HUES6 (cell line): ENCODE results near the gene NBPF11.
"Not testable (repeated sequence)": the region's sequence is repeated elsewhere in the genome, so short reads cannot be mapped to it uniquely, and the experiment has no call there.

Experiments used
- H3K27ac ChIP-seq: 2 replicates; pipeline ENCODE4 v1.7.0; 2013; ENCODE audit warnings: low read depth, mild to moderate bottlenecking, low read length, inconsistent platforms
- H3K27me3 ChIP-seq: 2 replicates; pipeline ENCODE4 v1.6.1; 2013; ENCODE audit warnings: low read length; ENCODE audit not compliant: control insufficient read depth, insufficient read depth
- H3K36me3 ChIP-seq: 2 replicates; pipeline ENCODE4 v1.6.1; 2013; ENCODE audit warnings: low read length; ENCODE audit not compliant: control insufficient read depth, insufficient read depth
- H3K4me1 ChIP-seq: 2 replicates; pipeline ENCODE4 v1.6.1; 2013; ENCODE audit warnings: low read length; ENCODE audit not compliant: control insufficient read depth, insufficient read depth
- H3K4me3 ChIP-seq: 2 replicates; pipeline ENCODE4 v1.5.1; 2013; ENCODE audit warnings: low read depth, low read length
- H3K9ac ChIP-seq: one replicate; pipeline ENCODE4 v1.6.1; 2013; ENCODE audit warnings: mild to moderate bottlenecking, low read length
- H3K9me3 ChIP-seq: 2 replicates; pipeline ENCODE4 v1.6.1; 2013; ENCODE audit warnings: low read depth, low read length; ENCODE audit not compliant: control insufficient read depth, insufficient read depth

The NBPF11 gene, protein sequence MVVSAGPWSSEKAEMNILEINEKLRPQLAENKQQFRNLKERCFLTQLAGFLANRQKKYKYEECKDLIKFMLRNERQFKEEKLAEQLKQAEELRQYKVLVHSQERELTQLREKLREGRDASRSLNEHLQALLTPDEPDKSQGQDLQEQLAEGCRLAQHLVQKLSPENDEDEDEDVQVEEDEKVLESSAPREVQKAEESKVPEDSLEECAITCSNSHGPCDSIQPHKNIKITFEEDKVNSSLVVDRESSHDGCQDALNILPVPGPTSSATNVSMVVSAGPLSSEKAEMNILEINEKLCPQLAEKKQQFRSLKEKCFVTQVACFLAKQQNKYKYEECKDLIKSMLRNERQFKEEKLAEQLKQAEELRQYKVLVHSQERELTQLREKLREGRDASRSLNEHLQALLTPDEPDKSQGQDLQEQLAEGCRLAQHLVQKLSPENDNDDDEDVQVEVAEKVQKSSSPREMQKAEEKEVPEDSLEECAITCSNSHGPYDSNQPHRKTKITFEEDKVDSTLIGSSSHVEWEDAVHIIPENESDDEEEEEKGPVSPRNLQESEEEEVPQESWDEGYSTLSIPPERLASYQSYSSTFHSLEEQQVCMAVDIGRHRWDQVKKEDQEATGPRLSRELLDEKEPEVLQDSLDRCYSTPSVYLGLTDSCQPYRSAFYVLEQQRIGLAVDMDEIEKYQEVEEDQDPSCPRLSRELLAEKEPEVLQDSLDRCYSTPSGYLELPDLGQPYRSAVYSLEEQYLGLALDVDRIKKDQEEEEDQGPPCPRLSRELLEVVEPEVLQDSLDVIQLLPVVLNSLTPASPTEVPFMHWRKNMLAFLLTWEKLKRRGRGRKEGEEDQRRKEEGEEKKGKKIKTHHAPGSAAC

DNA sequence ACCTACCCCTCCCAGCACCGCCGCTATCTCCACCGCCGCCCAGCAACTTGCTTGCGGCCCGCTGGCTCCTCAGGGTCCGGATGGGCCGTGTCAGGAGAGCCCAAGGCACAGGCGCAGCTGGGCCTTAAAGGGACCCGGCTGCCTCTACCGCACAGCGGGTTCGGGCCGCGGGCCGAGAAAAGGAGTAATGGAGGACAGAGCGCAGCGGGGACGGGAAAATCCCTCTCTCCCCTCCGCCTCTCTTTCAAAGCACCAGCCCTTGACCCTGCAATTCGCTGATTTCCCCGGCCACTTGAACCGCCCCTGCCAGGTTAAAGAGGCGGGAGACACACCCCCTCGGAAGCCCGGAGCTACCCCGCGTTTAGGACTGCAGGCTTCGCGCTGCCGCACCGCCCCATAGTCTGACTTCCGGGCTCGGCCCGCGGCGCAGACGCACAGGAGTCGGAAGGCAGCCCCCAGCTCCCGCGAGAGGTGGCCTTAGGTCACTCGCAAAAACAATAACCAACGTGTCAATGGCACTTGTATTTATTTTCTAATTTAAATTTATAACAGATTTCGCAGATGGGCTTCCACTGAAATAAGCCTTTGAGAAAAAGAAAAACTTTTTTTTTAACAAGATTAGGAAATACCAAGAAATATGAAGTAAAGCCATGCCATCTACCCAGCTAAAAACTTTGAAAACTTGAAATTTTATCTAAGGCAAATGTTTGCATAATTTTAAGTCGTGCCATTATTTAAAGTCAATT is at the start of gene NBPF11:
Gene NBPF11 (minus strand): TSS at position 371 of the 746 bp plus-strand sequence. CDS start 25,278 bp downstream, outside the sequence.
- not testable (repeated sequence) for H3K36me3 ChIP-seq, H3K4me1 ChIP-seq, H3K27me3 ChIP-seq, H3K9me3 ChIP-seq
- H3K9ac ChIP-seq, result peak within 1 kb of the TSS; percentile 78
- peak within 1 kb of the TSS; percentile 62; the same call in 1 of the 2 replicates for H3K27ac ChIP-seq
- peak within 1 kb of the TSS; percentile 77 for H3K4me3 ChIP-seq

DNA sequence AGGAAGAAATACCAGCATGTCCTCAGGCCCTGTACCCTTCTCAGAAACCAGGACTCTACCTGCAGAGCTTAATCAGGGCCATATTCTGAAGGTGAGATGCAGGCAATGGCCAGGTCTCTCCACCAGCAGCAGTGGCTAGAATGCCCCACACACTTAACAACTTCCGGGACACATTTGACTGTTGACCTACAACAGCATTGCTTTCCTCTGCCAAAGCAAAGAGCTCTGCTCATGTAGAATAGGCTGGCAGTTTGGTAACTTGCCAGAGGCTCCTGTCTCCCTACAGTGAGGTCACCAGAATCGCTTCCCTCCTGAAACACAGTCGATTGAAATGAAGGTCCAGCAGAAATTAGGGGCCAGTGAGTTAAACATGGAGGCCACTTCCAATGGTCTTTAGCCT is 45.3 kb upstream of the NBPF11 start:
- H3K9me3 ChIP-seq, H3K4me3 ChIP-seq, H3K27me3 ChIP-seq, H3K27ac ChIP-seq, H3K36me3 ChIP-seq, H3K4me1 ChIP-seq, H3K9ac ChIP-seq: not testable (repeated sequence)

DNA sequence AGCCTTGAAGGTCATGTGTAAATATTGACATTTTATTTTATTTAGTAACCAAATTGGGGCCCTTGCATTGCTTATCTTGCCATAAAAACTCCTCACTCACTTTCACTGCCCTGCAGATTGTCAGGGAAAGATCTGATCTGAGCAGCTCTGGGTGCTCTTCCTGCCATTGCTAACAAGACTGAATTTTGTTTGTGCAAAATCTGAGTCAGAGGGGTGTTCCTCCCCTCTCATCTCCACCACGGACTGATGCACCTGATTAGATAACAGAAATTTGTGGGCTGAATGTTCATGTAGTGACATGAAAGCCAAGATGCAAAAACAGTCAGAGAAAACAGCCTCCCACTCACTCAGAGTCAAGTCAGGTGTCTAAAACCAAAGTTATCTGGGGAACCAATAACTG is 44.9 kb upstream of the NBPF11 start:
- not testable (repeated sequence) for H3K9ac ChIP-seq, H3K27ac ChIP-seq, H3K4me3 ChIP-seq

DNA sequence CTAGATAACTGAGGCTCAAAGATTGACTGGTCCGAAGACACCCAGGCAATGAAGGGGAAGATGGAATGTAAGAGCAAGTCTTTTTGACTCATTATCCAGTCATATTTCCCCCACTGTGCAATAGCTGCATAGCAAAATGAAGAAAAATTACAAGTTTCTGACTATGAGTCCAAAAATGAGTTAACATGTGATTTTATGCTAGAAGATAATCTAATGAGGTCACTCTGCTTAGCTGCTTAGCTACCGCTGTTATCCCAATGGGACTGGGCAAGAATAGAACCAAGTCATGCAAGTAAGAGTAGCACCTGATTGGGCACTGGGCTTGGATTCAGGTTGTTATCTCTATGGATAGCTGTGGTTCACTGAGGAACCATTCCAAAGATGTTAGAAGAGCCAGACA is 43.0 kb upstream of the NBPF11 start:
- not testable (repeated sequence) for H3K4me1 ChIP-seq, H3K4me3 ChIP-seq, H3K36me3 ChIP-seq

More for the DNA sequence above, 44.9 kb upstream of the NBPF11 start:
- H3K9me3 ChIP-seq, H3K27me3 ChIP-seq, H3K4me1 ChIP-seq, H3K36me3 ChIP-seq: not testable (repeated sequence)

DNA sequence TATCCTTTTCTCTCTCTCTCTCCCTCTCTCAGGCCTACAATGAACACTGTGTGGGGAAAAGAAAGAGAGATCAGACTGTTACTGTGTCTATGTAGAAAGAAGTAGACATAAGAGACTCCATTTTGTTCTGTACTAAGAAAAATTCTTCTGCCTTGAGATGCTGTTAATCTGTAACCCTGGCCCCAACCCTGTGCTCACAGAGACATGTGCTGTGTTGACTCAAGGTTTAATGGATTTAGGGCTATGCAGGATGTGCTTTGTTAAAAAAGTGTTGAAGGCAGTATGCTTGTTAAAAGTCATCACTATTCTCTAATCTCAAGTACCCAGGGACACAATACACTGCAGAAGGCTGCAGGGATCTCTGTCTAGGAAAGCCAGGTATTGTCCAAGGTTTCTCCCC is 36.7 kb upstream of the NBPF11 start:
- not testable (repeated sequence) for H3K4me3 ChIP-seq, H3K9me3 ChIP-seq, H3K36me3 ChIP-seq, H3K27me3 ChIP-seq, H3K9ac ChIP-seq, H3K27ac ChIP-seq, H3K4me1 ChIP-seq

More for the DNA sequence above, 43.0 kb upstream of the NBPF11 start:
- not testable (repeated sequence) for H3K9ac ChIP-seq, H3K27me3 ChIP-seq, H3K27ac ChIP-seq, H3K9me3 ChIP-seq

DNA sequence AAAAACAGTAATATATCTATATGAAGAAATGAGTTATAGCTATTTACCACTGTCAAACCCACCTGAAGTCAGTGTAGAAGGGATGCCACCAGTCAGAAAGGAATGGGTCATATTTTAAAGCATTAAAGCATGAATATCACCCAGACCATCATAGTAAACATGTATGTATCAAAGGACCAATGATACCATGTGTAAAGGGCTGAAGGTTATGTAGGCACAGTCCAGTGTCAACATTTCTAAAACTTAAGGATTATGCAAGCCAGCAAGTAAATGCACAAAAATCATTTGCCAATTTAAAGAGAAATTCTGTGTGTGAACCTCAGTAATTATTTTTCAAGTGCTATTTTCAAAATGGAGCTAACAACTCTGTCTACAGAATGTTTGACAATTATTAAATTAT is 26.6 kb upstream of the NBPF11 start:
- not testable (repeated sequence) for H3K9ac ChIP-seq, H3K9me3 ChIP-seq, H3K27ac ChIP-seq, H3K27me3 ChIP-seq, H3K4me1 ChIP-seq, H3K36me3 ChIP-seq, H3K4me3 ChIP-seq

DNA sequence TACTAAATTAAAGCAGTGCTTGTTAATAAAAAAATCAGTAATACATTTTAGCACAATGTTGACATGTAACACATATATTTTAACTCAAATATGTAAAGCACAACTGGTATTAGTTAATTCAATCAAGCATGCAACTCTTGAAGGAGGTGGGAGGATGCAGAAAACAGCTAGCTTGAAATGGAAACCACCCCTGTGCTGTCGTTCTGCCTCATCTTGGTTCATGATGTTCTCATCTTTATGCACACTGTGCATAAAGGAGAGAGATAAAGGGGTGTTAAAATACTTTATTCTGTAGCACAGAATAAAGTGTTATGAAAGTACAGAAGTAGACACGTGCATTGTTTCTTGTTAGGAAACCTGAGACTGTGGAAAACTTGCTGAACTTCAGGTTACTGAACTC is 23.3 kb upstream of the NBPF11 start:
- not testable (repeated sequence) for H3K4me3 ChIP-seq, H3K36me3 ChIP-seq, H3K27me3 ChIP-seq, H3K4me1 ChIP-seq, H3K9ac ChIP-seq, H3K27ac ChIP-seq, H3K9me3 ChIP-seq

DNA sequence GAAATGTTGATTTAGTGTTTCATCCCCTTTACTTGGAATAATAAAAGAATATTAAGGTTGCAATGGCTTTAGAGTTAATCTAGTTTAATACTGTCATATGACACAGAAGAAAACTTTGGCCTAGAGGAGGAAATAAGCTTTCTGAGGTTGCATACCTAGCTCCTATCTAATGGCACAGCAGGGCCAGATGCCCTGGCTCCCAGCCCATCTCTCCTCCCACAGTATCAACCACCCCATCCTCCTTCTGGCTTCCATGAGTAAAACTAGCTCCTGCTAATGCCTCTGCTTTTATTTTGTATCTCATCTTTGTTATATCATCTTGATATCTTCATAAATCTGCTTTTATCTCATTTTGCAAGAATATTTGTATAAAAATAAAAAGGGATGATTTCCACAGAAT is 19.9 kb upstream of the NBPF11 start:
- not testable (repeated sequence) for H3K4me1 ChIP-seq, H3K9ac ChIP-seq, H3K27ac ChIP-seq, H3K4me3 ChIP-seq, H3K9me3 ChIP-seq, H3K36me3 ChIP-seq, H3K27me3 ChIP-seq

DNA sequence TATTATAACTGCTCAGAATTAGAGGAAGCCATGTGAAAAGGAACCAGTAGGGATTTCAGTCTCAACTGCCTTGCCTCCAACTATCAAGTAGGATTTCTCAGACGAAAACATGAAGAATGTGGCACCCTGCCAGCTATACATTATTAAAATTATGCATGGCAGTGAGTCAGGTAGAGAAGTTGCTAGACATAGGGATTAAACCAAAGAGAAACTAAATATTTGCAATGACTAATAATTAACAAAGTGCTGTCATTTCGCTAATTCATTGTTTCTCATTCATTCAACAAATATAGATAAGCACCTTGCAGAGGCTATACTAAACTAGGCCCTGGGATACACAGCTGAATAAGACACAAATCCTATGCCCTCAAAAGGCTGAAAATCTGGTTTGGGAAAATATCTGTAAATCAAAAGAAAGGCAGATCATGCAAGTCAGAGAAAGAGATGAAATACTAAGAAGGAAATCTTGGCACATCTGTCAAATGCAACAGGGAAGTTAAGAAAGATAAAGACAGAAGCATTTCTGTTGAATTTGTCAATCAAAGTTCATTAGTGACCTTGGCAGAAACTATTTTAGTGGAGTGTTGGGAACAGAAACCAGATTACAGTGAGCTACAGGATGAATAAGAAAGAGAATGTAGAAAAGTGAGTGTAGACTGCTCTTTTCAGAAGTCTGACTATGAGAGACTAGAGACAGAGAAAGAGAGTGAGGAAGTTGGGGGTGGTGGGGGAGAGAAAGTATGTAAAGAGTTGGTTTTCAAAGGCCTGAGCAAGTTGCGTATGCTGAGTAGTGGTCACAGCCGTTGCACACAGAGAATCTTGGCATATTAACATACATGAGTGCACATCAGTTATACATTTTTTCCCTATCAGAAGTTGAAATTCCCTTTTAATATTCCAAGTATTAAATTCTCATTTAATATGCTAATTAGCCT is 14.7 kb upstream of the NBPF11 start:
- no peak overlapping the region for H3K9ac ChIP-seq
- H3K36me3 ChIP-seq, result no peaks in the 10 kb centered on the region
- no peaks in the 10 kb centered on the region for H3K27me3 ChIP-seq
- H3K4me1 ChIP-seq, result peaks cover 7% of the 10 kb centered on the region; the same call in 1 of the 2 replicates
- no peak overlapping the region for H3K4me3 ChIP-seq
- no peaks in the 10 kb centered on the region for H3K9me3 ChIP-seq
- H3K27ac ChIP-seq, result no peak overlapping the region

DNA sequence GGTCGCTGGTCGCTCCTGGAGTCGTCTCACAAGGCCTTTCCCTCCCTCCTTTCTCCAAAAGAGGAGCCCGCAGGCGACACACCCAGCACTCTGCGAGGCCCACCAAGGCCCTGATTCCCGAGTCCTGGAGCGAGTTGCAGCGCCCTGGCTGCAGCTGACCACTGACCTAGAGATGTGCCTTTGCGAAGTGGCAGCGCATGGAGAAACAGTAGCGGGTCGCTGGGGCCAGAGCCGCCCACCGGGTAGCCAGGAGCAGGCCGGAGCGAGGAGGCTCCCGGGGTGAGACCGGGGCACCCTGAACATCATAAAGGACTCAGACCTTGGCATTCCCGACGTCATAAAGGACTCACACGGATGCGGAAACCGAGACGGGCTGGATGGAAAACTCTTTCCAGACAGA is 10.3 kb upstream of the NBPF11 start:
- Histone ChIP-seq H3K4me3 (no peak overlapping the region), H3K27ac (no peak overlapping the region), H3K9ac (no peak overlapping the region), H3K4me1 (peaks cover 13% of the 10 kb centered on the region; the same call in 1 of the 2 replicates), H3K9me3 (no peaks in the 10 kb centered on the region), H3K36me3 (no peaks in the 10 kb centered on the region), H3K27me3 (no peaks in the 10 kb centered on the region)
